Measurements from ENCODE around the gene TBL1X.
A peak's percentile ranks its signal among the peaks of the same experiment; 100 is the strongest.
"Not testable (repeated sequence)": the region's sequence is repeated elsewhere in the genome, so short reads cannot be mapped to it uniquely, and the experiment has no call there.

The TBL1X gene

GRCh38 chrX:9500584-9500983 lies 35.7 kb downstream of the TBL1X start:
- no peak for DNase-seq

DNA sequence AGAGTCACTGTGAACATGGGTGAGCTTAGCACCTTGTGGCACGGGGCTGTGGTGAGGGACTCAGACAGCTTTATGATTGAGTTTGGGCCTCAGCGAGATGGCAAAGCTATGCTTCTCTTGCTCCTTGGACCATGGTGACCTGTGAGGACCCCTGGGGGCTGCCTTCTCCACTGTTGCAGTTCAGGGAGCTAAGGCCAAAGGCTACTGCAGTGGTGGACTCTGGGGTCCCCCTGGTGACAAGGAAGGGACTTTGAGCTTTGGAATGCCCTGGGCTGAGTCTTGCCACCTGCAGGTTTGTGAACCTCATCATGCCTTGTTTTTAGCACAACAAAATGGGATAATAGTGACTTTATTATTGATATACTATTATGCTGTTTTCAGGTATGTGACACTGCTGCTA lies 36.5 kb downstream of the TBL1X start:
- DNase-seq = no peak

DNA sequence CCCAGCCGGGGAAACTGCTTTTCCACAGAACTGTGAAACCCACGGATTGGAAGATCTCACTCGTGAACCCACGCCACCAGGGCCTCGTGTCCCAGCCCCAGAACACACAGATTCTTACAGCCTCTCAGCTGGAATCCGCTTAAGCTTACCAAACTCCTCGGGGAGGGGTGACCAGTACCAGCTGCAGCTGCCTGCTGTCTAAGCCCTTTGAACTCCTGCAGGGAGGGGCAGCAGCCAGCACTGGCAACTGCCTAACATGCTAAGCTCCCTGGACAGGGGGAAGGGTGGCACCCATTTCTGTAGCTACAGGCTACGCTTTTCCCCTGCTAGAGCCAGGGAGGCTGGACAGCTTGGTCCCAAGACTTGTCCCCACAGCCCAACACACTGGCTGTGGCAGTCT lies 38.4 kb downstream of the TBL1X start:
- no peak for DNase-seq

DNA sequence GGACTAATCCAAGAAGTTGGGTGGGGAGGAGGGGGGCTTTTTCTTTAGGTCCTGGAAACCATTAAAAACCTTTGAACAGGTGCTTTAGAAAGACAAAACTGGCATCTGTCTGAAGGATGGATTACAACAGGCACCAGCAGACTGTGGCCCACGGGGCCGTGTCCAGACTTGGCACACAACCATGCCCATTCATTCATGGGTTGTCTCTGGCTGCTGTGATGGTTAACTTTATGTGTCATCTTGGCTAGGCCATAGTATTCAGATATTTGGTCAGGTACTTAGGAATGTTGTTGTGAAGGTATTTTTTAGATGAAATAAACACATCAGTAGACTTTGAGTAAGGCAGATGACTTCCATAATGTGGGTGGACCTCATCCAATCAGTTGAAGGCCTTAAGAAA lies 45.5 kb downstream of the TBL1X start:
- no peak for DNase-seq

- DNase-seq = no peak
Measured at GRCh38 chrX:9510980-9511379, 46.1 kb downstream of the TBL1X start.

- no peak for DNase-seq
Measured at GRCh38 chrX:9515489-9515888, 50.6 kb downstream of the TBL1X start.

DNA sequence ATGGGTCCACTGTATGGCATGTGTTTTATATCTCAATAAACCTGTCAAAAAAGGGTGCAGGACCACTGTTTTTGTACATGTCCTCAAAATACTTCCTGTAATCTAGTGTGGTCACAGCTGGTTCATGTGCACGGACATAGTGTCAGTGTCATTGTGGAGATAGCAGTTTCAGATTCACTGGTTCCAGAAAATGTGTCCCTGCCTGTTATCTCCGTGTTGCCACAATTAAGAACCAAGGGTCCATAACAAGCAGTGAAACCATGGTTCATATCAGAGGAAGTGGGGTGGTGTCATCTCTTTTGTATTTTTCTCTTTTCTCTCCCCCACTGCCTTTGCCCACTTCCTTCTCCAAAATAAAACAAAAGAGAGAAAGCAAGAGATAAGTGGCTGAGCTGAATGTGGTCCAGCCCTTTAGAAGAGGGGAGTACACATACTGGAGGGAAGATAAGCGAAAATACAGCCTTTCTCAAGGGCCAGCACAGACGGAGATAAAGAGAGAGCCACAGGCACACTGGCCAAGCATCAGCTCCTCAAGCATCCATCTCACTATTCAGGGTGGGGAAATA lies 51.2 kb downstream of the TBL1X start:
- DNase-seq = no peak

DNA sequence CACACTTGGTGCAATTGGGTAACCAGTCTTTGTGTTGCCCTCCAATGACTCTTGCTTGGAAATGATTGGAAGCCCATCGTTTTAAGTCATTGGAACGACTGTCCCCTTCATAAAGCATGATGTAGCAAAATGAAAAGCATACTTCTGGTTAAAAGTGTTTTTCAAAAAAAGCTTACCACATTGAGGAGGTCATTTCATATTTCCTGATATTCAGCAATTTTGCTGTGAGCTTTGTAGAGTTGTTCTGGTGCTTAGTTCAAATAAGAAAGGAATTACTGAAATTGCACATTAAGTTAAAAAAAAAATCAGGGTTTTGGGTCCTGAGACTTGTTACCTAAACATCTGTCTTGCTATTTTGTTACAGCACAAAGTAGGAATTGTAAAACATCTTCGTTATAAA lies 51.8 kb downstream of the TBL1X start:
- DNase-seq = no peak

DNA sequence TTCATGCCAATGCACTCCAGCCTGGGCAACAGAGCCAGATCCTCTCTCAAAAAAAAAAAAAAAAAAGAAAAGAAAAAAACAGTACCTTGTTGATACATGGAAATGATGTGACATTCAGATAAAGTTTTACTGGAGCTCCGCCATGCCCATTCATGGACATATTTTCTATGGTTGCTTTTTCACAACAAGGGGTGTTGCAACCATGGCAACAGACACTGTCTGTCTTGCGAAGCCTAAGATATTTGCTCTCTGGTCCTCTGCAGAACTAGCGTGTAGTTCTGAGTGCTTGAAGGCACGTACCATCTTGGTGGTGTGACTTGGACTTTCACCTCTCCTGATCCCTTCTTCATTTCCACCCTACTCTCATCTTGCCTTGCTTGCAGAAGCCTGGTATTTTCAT lies 53.2 kb downstream of the TBL1X start:
- no peak for DNase-seq

- DNase-seq = no peak
Measured at GRCh38 chrX:9518889-9519288, 54.0 kb downstream of the TBL1X start.

- no peak for DNase-seq
Measured at GRCh38 chrX:9519546-9520216, 54.8 kb downstream of the TBL1X start.

GRCh38 chrX:9520217-9520590 lies 55.3 kb downstream of the TBL1X start:
- no peak for DNase-seq

DNA sequence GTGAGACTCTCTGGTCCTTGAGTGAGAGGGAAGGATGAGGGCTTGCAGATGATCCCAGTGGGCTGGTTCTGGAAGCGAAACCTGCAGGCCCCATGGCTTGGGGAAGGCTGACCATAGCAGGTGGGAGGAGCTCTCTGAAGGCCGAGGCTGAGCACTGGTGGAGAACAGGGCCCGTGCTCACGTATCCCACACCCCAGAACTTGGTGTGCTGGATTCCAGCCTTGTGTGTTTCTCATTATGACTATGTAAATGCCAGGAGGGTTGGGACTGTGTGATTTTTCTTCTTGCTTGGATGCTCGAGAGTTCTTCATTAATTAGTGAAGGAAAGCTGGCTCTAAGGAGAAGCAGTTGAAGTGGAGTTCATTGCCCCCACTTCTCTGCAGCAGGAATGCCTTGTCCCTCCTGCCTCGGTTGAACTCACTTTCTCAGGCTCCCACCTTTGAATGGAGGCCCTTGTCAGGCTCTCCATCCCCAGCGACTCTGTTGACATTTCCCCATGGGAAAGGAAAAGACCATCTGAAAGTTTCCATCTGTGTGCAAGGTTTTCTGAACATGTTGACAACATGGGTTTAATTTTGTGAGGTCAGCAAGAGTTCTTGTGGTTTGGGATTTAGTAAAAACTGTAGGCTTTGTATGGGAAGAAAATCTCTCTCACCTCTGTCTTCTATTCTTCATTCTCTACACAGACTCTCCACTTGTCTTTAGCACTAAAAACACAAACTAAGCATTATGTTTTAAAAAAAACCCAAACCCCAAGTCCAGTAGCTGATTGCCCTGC lies 57.7 kb downstream of the TBL1X start:
- no peak for DNase-seq

DNA sequence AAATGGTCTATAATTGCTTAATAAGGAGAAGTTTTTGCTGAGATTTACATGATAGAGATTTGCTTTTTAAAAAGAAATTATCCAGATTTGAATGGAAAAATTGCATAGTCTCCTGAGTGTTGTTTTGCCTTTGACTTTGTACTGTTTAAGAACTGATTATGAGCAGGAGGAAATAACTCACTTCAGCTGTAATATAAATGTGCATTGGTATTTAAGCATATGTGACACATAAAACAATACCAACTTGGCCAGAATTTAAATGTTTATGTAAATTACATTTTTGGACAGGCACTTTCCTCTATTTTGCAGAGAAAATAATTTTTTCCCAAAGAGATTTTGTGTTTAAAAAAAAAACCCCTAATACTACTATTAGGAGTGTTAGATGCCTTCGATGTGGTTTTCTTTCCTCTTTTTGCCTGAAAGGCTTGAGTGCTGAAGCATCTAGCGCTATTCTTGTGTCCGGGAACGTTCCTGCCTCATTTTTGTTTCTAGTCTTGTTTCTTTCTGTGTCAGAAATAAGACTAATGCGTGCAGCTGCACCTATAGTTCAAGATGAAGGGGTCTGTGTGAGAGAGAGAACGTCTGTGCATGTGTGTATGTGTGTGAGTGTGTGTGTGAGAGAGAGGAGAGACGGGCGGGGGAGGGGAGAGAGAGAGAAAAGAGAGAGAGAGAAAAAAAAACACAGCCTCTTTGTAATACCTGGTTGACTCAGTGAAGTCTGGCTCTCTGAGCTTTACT lies 60.8 kb downstream of the TBL1X start:
- DNase-seq = peak; percentile 35

DNA sequence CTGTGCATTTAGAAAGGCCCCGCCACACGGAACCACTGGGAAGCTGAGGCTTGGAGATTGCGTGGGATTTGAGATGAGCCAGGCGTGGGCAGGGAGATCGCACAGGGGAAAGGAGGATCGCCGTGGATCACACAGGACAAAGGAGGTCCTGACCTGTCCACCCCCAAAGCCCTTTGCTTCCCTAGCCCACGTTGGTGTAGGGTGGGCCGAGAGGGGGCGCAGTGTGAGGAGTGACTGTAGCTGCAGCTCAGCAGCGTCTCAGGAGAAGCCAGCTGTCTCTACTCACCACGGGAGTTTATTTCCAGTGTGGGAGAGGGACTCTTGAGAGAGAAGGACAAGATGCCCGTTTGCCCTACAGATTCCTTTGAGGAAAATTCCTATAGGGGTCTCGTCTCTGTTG lies 62.1 kb downstream of the TBL1X start:
- no peak for DNase-seq

DNA sequence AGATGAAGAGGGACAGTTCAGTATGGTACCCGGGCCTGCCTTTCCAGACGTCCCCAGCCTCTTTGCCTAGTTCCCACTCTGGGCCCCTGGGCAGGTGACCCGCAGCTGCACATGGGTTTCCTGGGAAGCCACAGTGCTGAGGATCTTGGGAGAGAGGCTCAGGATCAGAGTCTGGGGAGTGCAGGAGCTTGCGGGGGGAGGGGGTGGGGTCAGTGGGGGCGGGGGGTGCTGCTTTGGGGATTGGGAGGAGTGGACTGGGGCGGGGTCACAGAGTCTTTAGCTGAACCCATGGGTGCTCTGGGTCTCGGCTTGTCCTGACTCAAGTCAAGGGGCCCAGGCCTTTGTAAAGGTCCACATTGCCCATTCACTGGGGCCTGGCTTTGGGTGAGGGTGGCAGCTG lies 63.6 kb downstream of the TBL1X start:
- DNase-seq = no peak

- DNase-seq = no peak
Measured at GRCh38 chrX:9529223-9529622, 64.4 kb downstream of the TBL1X start.

- peak; percentile 67 for DNase-seq
Measured at GRCh38 chrX:9530848-9531274, 66.0 kb downstream of the TBL1X start.

GRCh38 chrX:9532349-9532748 lies 67.5 kb downstream of the TBL1X start:
- no peak for DNase-seq

GRCh38 chrX:9533611-9534010 lies 68.8 kb downstream of the TBL1X start:
- no peak for DNase-seq

DNA sequence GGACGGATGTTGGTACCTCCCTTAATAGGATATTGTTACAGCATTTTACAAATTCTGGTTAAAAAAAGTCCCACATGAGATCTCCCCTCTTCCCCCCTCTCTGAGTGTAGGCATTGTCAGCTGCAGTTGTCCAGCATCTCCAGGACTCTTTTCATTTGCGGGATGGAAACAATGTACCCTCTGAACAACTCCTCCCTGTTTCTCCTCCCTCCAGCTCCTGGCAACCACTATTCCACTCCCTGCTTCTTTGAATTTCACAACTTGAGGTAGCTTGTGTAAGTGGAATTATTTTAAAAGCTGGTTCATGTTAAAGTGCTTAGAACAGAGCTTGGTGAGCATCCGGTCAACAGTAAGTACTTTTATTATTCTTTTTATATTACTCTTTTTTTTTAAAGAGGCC lies 69.8 kb downstream of the TBL1X start:
- DNase-seq = no peak

- DNase-seq = no peak
Measured at GRCh38 chrX:9535101-9535500, 70.2 kb downstream of the TBL1X start.

DNA sequence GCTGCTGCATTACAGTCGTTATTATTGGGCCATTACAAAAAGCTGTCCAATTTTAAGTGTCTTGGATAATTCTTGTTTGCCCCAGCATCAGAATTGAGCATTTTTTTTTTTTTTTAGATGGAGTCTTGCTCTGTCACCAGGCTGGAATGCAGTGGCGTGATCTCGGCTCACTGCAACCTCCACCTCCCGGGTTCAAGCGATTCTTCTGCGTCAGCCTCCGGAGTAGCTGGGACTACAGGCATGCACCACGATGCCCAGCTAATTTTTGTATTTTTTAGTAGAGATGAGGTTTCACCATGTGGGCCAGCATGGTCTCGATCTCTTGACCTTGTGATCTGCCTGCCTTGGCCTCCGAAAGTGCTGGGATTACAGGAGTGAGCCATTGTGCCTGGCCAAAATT lies 71.3 kb downstream of the TBL1X start:
- DNase-seq = not testable (repeated sequence)

- DNase-seq = no peak
Measured at GRCh38 chrX:9537781-9538180, 72.9 kb downstream of the TBL1X start.

Measured in CD4-positive, alpha-beta T cell treated with Interleukin-17A for 4 hours (primary cell).